SU-DHL-6 (cell line): ENCODE results near the gene ATF6B.

Source experiments
- H2AFZ ChIP-seq: fragments of 200-600 bp; sonication (generic); 2 replicates; pipeline ENCODE4 v1.6.1; 2014; ENCODE audit warnings: low read depth, mild to moderate bottlenecking, moderate library complexity, mixed read lengths, antibody characterized with exemption, low read length; ENCODE audit not compliant: severe bottlenecking
- H3F3A ChIP-seq: fragments of 200-600 bp; shearing (Covaris generic); 2 replicates; pipeline ENCODE4 v1.6.0; 2016; ENCODE audit warnings: antibody characterized with exemption, mild to moderate bottlenecking; ENCODE audit not compliant: insufficient read depth
- H3K27ac ChIP-seq: fragments of 200-600 bp; sonication (generic); 2 replicates; pipeline ENCODE4 v1.5.1; 2016; ENCODE audit warnings: low read depth, mild to moderate bottlenecking, low read length, moderate library complexity, mixed read lengths
- H3K27me3 ChIP-seq: fragments of 200-600 bp; sonication (generic), shearing (Covaris generic); 2 replicates; pipeline ENCODE4 v1.6.0; 2014; ENCODE audit warnings: mild to moderate bottlenecking, low read length
- H3K36me3 ChIP-seq: fragments of 200-600 bp; sonication (generic); 2 replicates; pipeline ENCODE4 v1.6.1; 2014; ENCODE audit warnings: mild to moderate bottlenecking, low read length, mixed read lengths
- H3K4me2 ChIP-seq: fragments of 300-600, 200-600 bp; shearing (Covaris generic), sonication (generic); 2 replicates; pipeline ENCODE4 v1.6.0; 2014; ENCODE audit warnings: low read length, low read depth, mild to moderate bottlenecking; ENCODE audit not compliant: poor library complexity, severe bottlenecking
- H3K4me3 ChIP-seq: fragments of 200-600 bp; sonication (generic); 2 replicates; pipeline ENCODE4 v1.5.1; 2014; ENCODE audit warnings: antibody characterized with exemption, low read length, mild to moderate bottlenecking, mixed read lengths; ENCODE audit not compliant: insufficient read depth, poor library complexity, severe bottlenecking
- H3K79me2 ChIP-seq: fragments of 200-600 bp; sonication (generic); 2 replicates; pipeline ENCODE4 v1.6.1; 2014; ENCODE audit warnings: mild to moderate bottlenecking, low read length, moderate library complexity; ENCODE audit not compliant: insufficient read depth
- H3K9ac ChIP-seq: fragments of 200-600 bp; sonication (generic); 2 replicates; pipeline ENCODE4 v1.7.0; 2014; ENCODE audit warnings: mild to moderate bottlenecking, low read length
- H3K9me2 ChIP-seq: fragments of 200-600 bp; sonication (generic); replicated peaks from 2 replicates; pipeline ENCODE4 v1.6.1; 2014; ENCODE audit warnings: low read length; ENCODE audit not compliant: insufficient read depth
- H3K9me3 ChIP-seq: fragments of 200-600 bp; sonication (generic); 2 replicates; pipeline ENCODE4 v1.6.1; 2014; ENCODE audit warnings: low read length, mixed read lengths; ENCODE audit not compliant: insufficient read depth
- H4K20me1 ChIP-seq: fragments of 200-600 bp; sonication (generic); 2 replicates; pipeline ENCODE4 v1.6.1; 2014; ENCODE audit warnings: low read depth, mild to moderate bottlenecking, antibody characterized with exemption, low read length, moderate library complexity, mixed read lengths
- CTCF ChIP-seq: fragments of 200-600 bp; sonication (generic); IDR thresholded peaks from one replicate; pipeline ENCODE4 v1.5.1; 2017; ENCODE audit warnings: antibody characterized with exemption, mild to moderate bottlenecking, low read length, moderate library complexity; ENCODE audit not compliant: insufficient read depth, poor library complexity, severe bottlenecking
- EZH2phosphoT487 ChIP-seq: fragments of 200-600 bp; sonication (generic), shearing (Covaris generic); conservative IDR thresholded peaks from 2 replicates; pipeline ENCODE4 v1.6.1; 2018; ENCODE audit warnings: mild to moderate bottlenecking, antibody characterized with exemption, low read length, moderate library complexity, mixed read lengths

ATF6B gene

GRCh38 chr6:32137454-32137853, 9.4 kb upstream of the ATF6B start:
- Histone ChIP-seq H3K27ac (no peak overlapping the region), H3K27me3 (no peaks in the 10 kb centered on the region), H3K79me2 (no peaks in the 10 kb centered on the region), H3K36me3 (no peaks in the 10 kb centered on the region), H3K4me3 (no peak overlapping the region), H3K9ac (no peak overlapping the region), H3F3A (no peaks in the 10 kb centered on the region), H3K9me3 (no peaks in the 10 kb centered on the region), H2AFZ (no peak overlapping the region), H3K4me2 (no peak overlapping the region), H3K9me2 (no peaks in the 10 kb centered on the region), H4K20me1 (no peaks in the 10 kb centered on the region)
- TF ChIP-seq EZH2phosphoT487, result no peak
- TF ChIP-seq CTCF, result no peak

- TF ChIP-seq CTCF (no peak), EZH2phosphoT487 (no peak)
- Histone ChIP-seq H3K9me3 (no peaks in the 10 kb centered on the region), H3K4me2 (no peak overlapping the region), H3K79me2 (peaks cover 11% of the 10 kb centered on the region), H3F3A (peaks cover 9% of the 10 kb centered on the region; the same call in 1 of the 2 replicates), H3K27me3 (no peaks in the 10 kb centered on the region), H3K27ac (no peak overlapping the region), H3K36me3 (no peaks in the 10 kb centered on the region), H2AFZ (no peak overlapping the region), H3K4me3 (no peak overlapping the region), H3K9me2 (no peaks in the 10 kb centered on the region), H4K20me1 (no peaks in the 10 kb centered on the region), H3K9ac (no peak overlapping the region)
Measured at GRCh38 chr6:32133786-32134185, 5.7 kb upstream of the ATF6B start.

- Histone ChIP-seq H3K4me3 (no peak overlapping the region), H3K27me3 (no peaks in the 10 kb centered on the region)
Measured at GRCh38 chr6:32132110-32132509, 4.1 kb upstream of the ATF6B start.

More at GRCh38 chr6:32132110-32132509, 4.1 kb upstream of the ATF6B start:
- H3K27ac ChIP-seq, result no peak overlapping the region
- peaks cover 24% of the 10 kb centered on the region for H3K79me2 ChIP-seq
- H3K9me2 ChIP-seq, result no peaks in the 10 kb centered on the region
- no peaks in the 10 kb centered on the region for H3K36me3 ChIP-seq
- TF ChIP-seq EZH2phosphoT487 (no peak), CTCF (no peak)
- H3F3A ChIP-seq, result peaks cover 9% of the 10 kb centered on the region; the same call in 1 of the 2 replicates
- H4K20me1 ChIP-seq, result no peaks in the 10 kb centered on the region
- H3K9me3 ChIP-seq, result no peaks in the 10 kb centered on the region
- no peak overlapping the region for H3K9ac ChIP-seq
- no peak overlapping the region for H3K4me2 ChIP-seq
- H2AFZ ChIP-seq, result no peak overlapping the region
